CD14-positive monocyte (primary cell): Measurements from ENCODE around the gene JPT1. TPM values are rescaled to one million over a fixed set of nuclear protein-coding genes. Genes with fewer than 3 reads are reported as not detected.

ENCODE experiments used
- DNase-seq, 3 donors: peaks; one replicate each; pipeline ENCODE4 v3.0.0-alpha.2; 2011 to 2022
- H2AFZ ChIP-seq: 2 replicates; pipeline ENCODE4 v1.6.0; 2012; ENCODE audit warnings: mild to moderate bottlenecking, low read depth, low read length, inconsistent platforms; ENCODE audit not compliant: insufficient read depth, poor library complexity, severe bottlenecking
- H3K27ac ChIP-seq, 2 donors: 1 replicate in 1 of 2; 2 replicates in 1 of 2; pipeline ENCODE4 v1.5.1; 2012 to 2013; ENCODE audit warnings: low read length in 2 of 2, control low read depth in 1 of 2, inconsistent platforms in 1 of 2, low read depth in 1 of 2, mild to moderate bottlenecking in 1 of 2
- H3K27me3 ChIP-seq, 2 donors: one replicate each; pipeline versions ENCODE4 v1.6.0 to v1.6.1; 2011 to 2013; ENCODE audit warnings: low read length in 2 of 2; ENCODE audit not compliant: control insufficient read depth in 2 of 2, insufficient read depth in 2 of 2
- H3K36me3 ChIP-seq, 2 donors: replicated peaks in 1 of 2; 1 replicate in 1 of 2; 2 replicates in 1 of 2; pipeline versions ENCODE4 v1.5.1 to v1.6.1; 2012 to 2013; ENCODE audit warnings: low read length in 2 of 2, control low read depth in 1 of 2, inconsistent platforms in 1 of 2, mild to moderate bottlenecking in 1 of 2; ENCODE audit not compliant: insufficient read depth in 2 of 2, control insufficient read depth in 1 of 2
- H3K4me1 ChIP-seq, 2 donors: 1 replicate in 1 of 2; 2 replicates in 1 of 2; pipeline versions ENCODE4 v1.5.1 to v1.6.1; 2012 to 2013; ENCODE audit warnings: low read length in 2 of 2, control low read depth in 1 of 2, inconsistent platforms in 1 of 2, mild to moderate bottlenecking in 1 of 2, moderate library complexity in 1 of 2; ENCODE audit not compliant: insufficient read depth in 2 of 2, control insufficient read depth in 1 of 2
- H3K4me2 ChIP-seq: replicated peaks from 2 replicates; pipeline ENCODE3; 2012; ENCODE audit warnings: low read length, moderate library complexity, mild to moderate bottlenecking; ENCODE audit not compliant: poor library complexity, severe bottlenecking; ENCODE audit errors: extremely low read depth
- H3K4me3 ChIP-seq, 3 experiments: fragments of 200-600 bp in 1 of 3; sonication (generic) in 1 of 3; replicated peaks in 1 of 3; 1 replicate in 2 of 3; 2 replicates in 1 of 3; pipeline ENCODE4 v1.5.1; 2011 to 2013; ENCODE audit warnings: low read length in 3 of 3, mild to moderate bottlenecking in 3 of 3, control low read depth in 2 of 3, low read depth in 2 of 3, inconsistent platforms in 1 of 3, moderate library complexity in 1 of 3
- H3K79me2 ChIP-seq: 2 replicates; pipeline ENCODE4 v1.6.0; 2012; ENCODE audit warnings: mild to moderate bottlenecking, control low read depth, inconsistent platforms, low read length, moderate library complexity; ENCODE audit not compliant: insufficient read depth
- H3K9ac ChIP-seq: 2 replicates; pipeline ENCODE4 v1.6.0; 2017; ENCODE audit warnings: low read length, mild to moderate bottlenecking; ENCODE audit not compliant: insufficient read depth, poor library complexity, severe bottlenecking
- H3K9me3 ChIP-seq, 2 donors: replicated peaks in 1 of 2; 1 replicate in 1 of 2; 2 replicates in 1 of 2; pipeline versions ENCODE4 v1.5.1 to v1.6.1; 2012 to 2013; ENCODE audit warnings: low read length in 2 of 2, control low read depth in 1 of 2; ENCODE audit not compliant: control insufficient read depth in 1 of 2, insufficient read depth in 1 of 2
- H4K20me1 ChIP-seq: 2 replicates; pipeline ENCODE4 v1.6.0; 2012; ENCODE audit warnings: mild to moderate bottlenecking, low read length, control low read depth, moderate library complexity; ENCODE audit not compliant: insufficient read depth
- H3K27ac Mint-ChIP-seq, 7 donors: one replicate each; pipeline ENCODE4 v1.8.0; 2020; ENCODE audit warnings: mild to moderate bottlenecking in 7 of 7, mixed read lengths in 7 of 7, moderate library complexity in 6 of 7, inconsistent platforms in 2 of 7
- H3K27me3 Mint-ChIP-seq, 3 donors: one replicate each; pipeline ENCODE4 v1.8.0; 2021 to 2022; ENCODE audit warnings: low read depth in 3 of 3, mild to moderate bottlenecking in 3 of 3, mixed read lengths in 3 of 3, moderate library complexity in 3 of 3, inconsistent platforms in 1 of 3
- H3K36me3 Mint-ChIP-seq, 2 donors: one replicate each; pipeline ENCODE4 v1.8.0; 2020; ENCODE audit warnings: mixed read lengths in 2 of 2, inconsistent platforms in 1 of 2, mild to moderate bottlenecking in 1 of 2
- H3K4me1 Mint-ChIP-seq: one replicate; pipeline ENCODE4 v1.8.0; 2020; ENCODE audit warnings: mild to moderate bottlenecking, mixed read lengths
- H3K4me3 Mint-ChIP-seq, 2 donors: one replicate each; pipeline ENCODE4 v1.8.0; 2020; ENCODE audit warnings: mild to moderate bottlenecking in 2 of 2, mixed read lengths in 2 of 2, moderate library complexity in 1 of 2
- H3K9me3 Mint-ChIP-seq, 7 donors: one replicate each; pipeline ENCODE4 v1.8.0; 2020 to 2022; ENCODE audit warnings: mixed read lengths in 7 of 7, mild to moderate bottlenecking in 6 of 7, moderate library complexity in 6 of 7, inconsistent platforms in 2 of 7
- CTCF ChIP-seq: fragments of 200-600 bp; IDR thresholded peaks from one replicate; pipeline ENCODE4 v1.8.0; 2022; ENCODE audit warnings: antibody characterized with exemption, mild to moderate bottlenecking
- WGBS: methylation state at CpG from one replicate; pipeline ENCODE4 v1.1.5; 2013; ENCODE audit warnings: missing lambda C conversion rate; ENCODE audit not compliant: insufficient coverage; 5-methylcytosine and 5-hydroxymethylcytosine counted together
- intact Hi-C, 2 donors: fragments of 100-400 bp; cut with micrococcal nuclease; formaldehyde crosslinking; loops; one replicate each; pipeline versions ENCODE4 v1.15.0 to v1.15.1; 2023
- polyA plus RNA-seq, 3 donors: library from polyadenylated mRNA; depleted of rRNA in 1 of 3; unstranded in 2 of 3; stranded (reverse) in 1 of 3; fragments of 300-500 nt in 2 of 3; fragments of >200 nt in 1 of 3; fragmentation: Illumina TruSeq in 2 of 3; gene quantifications; 1 replicate in 2 of 3; 2 replicates in 1 of 3; pipeline ENCODE4 v1.2.3, GENCODE V29; 2012 to 2021

JPT1 gene
- polyA plus RNA-seq, 3 donors = 79.7 to 181 (median 156) TPM

GRCh38 chr17:75163074-75163473 is 8.8 kb upstream of the JPT1 start:
- Mint-ChIP-seq H3K27me3 (peaks cover 0 to 3% (median 0%) of the 10 kb centered on the region in 3 donors), H3K9me3 (no peaks in the 10 kb centered on the region), H3K27ac (peak overlapping the region in 1 of 7 donors; percentile 24), H3K36me3 (peaks cover 14 to 58% of the 10 kb centered on the region in 2 donors), H3K4me1 (no peaks in the 10 kb centered on the region), H3K4me3 (no peak overlapping the region)
- no peak for TF ChIP-seq CTCF
- no peak overlapping the region for H2AFZ ChIP-seq
- no peak overlapping the region for H3K4me3 ChIP-seq
- no peak for DNase-seq
- no peak overlapping the region for H3K9ac ChIP-seq
- 95% methylated on average over 4 of the region's 5 CpGs for WGBS
- H3K9me3 ChIP-seq = no peaks in the 10 kb centered on the region
- no peak overlapping the region for H3K4me2 ChIP-seq
- no peaks in the 10 kb centered on the region for H3K27me3 ChIP-seq
- H4K20me1 ChIP-seq = no peaks in the 10 kb centered on the region
- H3K27ac ChIP-seq = no peak overlapping the region
- peaks cover 3% of the 10 kb centered on the region for H3K79me2 ChIP-seq
- intact Hi-C loops = no loop called here
- H3K36me3 ChIP-seq = peaks cover 19 to 36% of the 10 kb centered on the region in 2 donors
- H3K4me1 ChIP-seq = no peaks in the 10 kb centered on the region

GRCh38 chr17:75160211-75160610 is 5.9 kb upstream of the JPT1 start:
- Mint-ChIP-seq H3K4me1 (no peaks in the 10 kb centered on the region), H3K36me3 (peaks cover 4 to 32% of the 10 kb centered on the region in 2 donors), H3K9me3 (peaks cover 0 to 2% (median 0%) of the 10 kb centered on the region in 7 donors), H3K27ac (no peak overlapping the region), H3K4me3 (no peak overlapping the region), H3K27me3 (peaks cover 0 to 3% (median 0%) of the 10 kb centered on the region in 3 donors)
- Histone ChIP-seq H3K36me3 (peaks cover 3 to 9% of the 10 kb centered on the region in 2 donors), H4K20me1 (no peaks in the 10 kb centered on the region), H2AFZ (no peak overlapping the region), H3K79me2 (no peaks in the 10 kb centered on the region), H3K27ac (no peak overlapping the region), H3K4me2 (no peak overlapping the region), H3K4me3 (no peak overlapping the region), H3K27me3 (no peaks in the 10 kb centered on the region), H3K4me1 (no peaks in the 10 kb centered on the region), H3K9ac (no peak overlapping the region), H3K9me3 (no peaks in the 10 kb centered on the region)
- no peak for TF ChIP-seq CTCF
- DNase-seq = no peak
- 100% methylated on average over 1 of the region's 5 CpGs for WGBS
- intact Hi-C loops = no loop called here
